ENCODE measurements around the gene CRABP1.

DNA sequence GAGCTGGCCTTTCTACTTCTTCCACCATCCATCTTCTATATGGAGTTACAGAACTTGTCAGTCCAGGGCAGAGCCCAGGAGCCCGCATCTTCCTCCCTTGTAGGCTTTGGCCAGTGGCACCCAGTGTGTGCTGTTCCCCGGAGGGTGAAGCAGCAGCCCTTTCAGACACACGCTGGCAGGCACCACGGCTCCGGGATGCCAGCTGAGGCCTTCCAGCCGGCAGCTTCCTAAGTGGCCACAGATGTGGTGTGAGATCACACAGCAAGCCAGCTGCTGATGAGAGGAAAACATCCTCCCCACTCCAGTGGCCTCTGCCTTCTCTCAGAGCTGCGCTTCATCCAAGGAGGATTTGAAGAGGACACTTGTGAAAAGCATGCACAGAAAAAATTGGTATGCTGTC is 24.1 kb downstream of the CRABP1 start:
- TF ChIP-seq CTCF (IDR thresholded peaks at IDR 0.05), result no peak
- TF ChIP-seq POLR2A (IDR thresholded peaks at IDR 0.05), result no peak

All from right lobe of liver (tissue), 4 donors.